CD14-positive monocyte (primary cell): ENCODE measurements around the gene CDCA7L. TPM values are rescaled to one million over a fixed set of nuclear protein-coding genes. Genes with fewer than 3 reads are reported as not detected.

Experiments
- DNase-seq, 3 donors: peaks; one replicate each; pipeline ENCODE4 v3.0.0-alpha.2; 2011 to 2022
- H2AFZ ChIP-seq: 2 replicates; pipeline ENCODE4 v1.6.0; 2012; ENCODE audit warnings: mild to moderate bottlenecking, low read depth, low read length, inconsistent platforms; ENCODE audit not compliant: insufficient read depth, poor library complexity, severe bottlenecking
- H3K27ac ChIP-seq, 2 donors: 1 replicate in 1 of 2; 2 replicates in 1 of 2; pipeline ENCODE4 v1.5.1; 2012 to 2013; ENCODE audit warnings: low read length in 2 of 2, control low read depth in 1 of 2, inconsistent platforms in 1 of 2, low read depth in 1 of 2, mild to moderate bottlenecking in 1 of 2
- H3K27me3 ChIP-seq, 2 donors: one replicate each; pipeline versions ENCODE4 v1.6.0 to v1.6.1; 2011 to 2013; ENCODE audit warnings: low read length in 2 of 2; ENCODE audit not compliant: control insufficient read depth in 2 of 2, insufficient read depth in 2 of 2
- H3K36me3 ChIP-seq, 2 donors: replicated peaks in 1 of 2; 1 replicate in 1 of 2; 2 replicates in 1 of 2; pipeline versions ENCODE4 v1.5.1 to v1.6.1; 2012 to 2013; ENCODE audit warnings: low read length in 2 of 2, control low read depth in 1 of 2, inconsistent platforms in 1 of 2, mild to moderate bottlenecking in 1 of 2; ENCODE audit not compliant: insufficient read depth in 2 of 2, control insufficient read depth in 1 of 2
- H3K4me1 ChIP-seq, 2 donors: 1 replicate in 1 of 2; 2 replicates in 1 of 2; pipeline versions ENCODE4 v1.5.1 to v1.6.1; 2012 to 2013; ENCODE audit warnings: low read length in 2 of 2, control low read depth in 1 of 2, inconsistent platforms in 1 of 2, mild to moderate bottlenecking in 1 of 2, moderate library complexity in 1 of 2; ENCODE audit not compliant: insufficient read depth in 2 of 2, control insufficient read depth in 1 of 2
- H3K4me2 ChIP-seq: replicated peaks from 2 replicates; pipeline ENCODE3; 2012; ENCODE audit warnings: low read length, moderate library complexity, mild to moderate bottlenecking; ENCODE audit not compliant: poor library complexity, severe bottlenecking; ENCODE audit errors: extremely low read depth
- H3K4me3 ChIP-seq, 3 experiments: fragments of 200-600 bp in 1 of 3; sonication (generic) in 1 of 3; replicated peaks in 1 of 3; 1 replicate in 2 of 3; 2 replicates in 1 of 3; pipeline ENCODE4 v1.5.1; 2011 to 2013; ENCODE audit warnings: low read length in 3 of 3, mild to moderate bottlenecking in 3 of 3, control low read depth in 2 of 3, low read depth in 2 of 3, inconsistent platforms in 1 of 3, moderate library complexity in 1 of 3
- H3K79me2 ChIP-seq: 2 replicates; pipeline ENCODE4 v1.6.0; 2012; ENCODE audit warnings: mild to moderate bottlenecking, control low read depth, inconsistent platforms, low read length, moderate library complexity; ENCODE audit not compliant: insufficient read depth
- H3K9ac ChIP-seq: 2 replicates; pipeline ENCODE4 v1.6.0; 2017; ENCODE audit warnings: low read length, mild to moderate bottlenecking; ENCODE audit not compliant: insufficient read depth, poor library complexity, severe bottlenecking
- H3K9me3 ChIP-seq, 2 donors: replicated peaks in 1 of 2; 1 replicate in 1 of 2; 2 replicates in 1 of 2; pipeline versions ENCODE4 v1.5.1 to v1.6.1; 2012 to 2013; ENCODE audit warnings: low read length in 2 of 2, control low read depth in 1 of 2; ENCODE audit not compliant: control insufficient read depth in 1 of 2, insufficient read depth in 1 of 2
- H4K20me1 ChIP-seq: 2 replicates; pipeline ENCODE4 v1.6.0; 2012; ENCODE audit warnings: mild to moderate bottlenecking, low read length, control low read depth, moderate library complexity; ENCODE audit not compliant: insufficient read depth
- H3K27ac Mint-ChIP-seq, 7 donors: one replicate each; pipeline ENCODE4 v1.8.0; 2020; ENCODE audit warnings: mild to moderate bottlenecking in 7 of 7, mixed read lengths in 7 of 7, moderate library complexity in 6 of 7, inconsistent platforms in 2 of 7
- H3K27me3 Mint-ChIP-seq, 3 donors: one replicate each; pipeline ENCODE4 v1.8.0; 2021 to 2022; ENCODE audit warnings: low read depth in 3 of 3, mild to moderate bottlenecking in 3 of 3, mixed read lengths in 3 of 3, moderate library complexity in 3 of 3, inconsistent platforms in 1 of 3
- H3K36me3 Mint-ChIP-seq, 2 donors: one replicate each; pipeline ENCODE4 v1.8.0; 2020; ENCODE audit warnings: mixed read lengths in 2 of 2, inconsistent platforms in 1 of 2, mild to moderate bottlenecking in 1 of 2
- H3K4me1 Mint-ChIP-seq: one replicate; pipeline ENCODE4 v1.8.0; 2020; ENCODE audit warnings: mild to moderate bottlenecking, mixed read lengths
- H3K4me3 Mint-ChIP-seq, 2 donors: one replicate each; pipeline ENCODE4 v1.8.0; 2020; ENCODE audit warnings: mild to moderate bottlenecking in 2 of 2, mixed read lengths in 2 of 2, moderate library complexity in 1 of 2
- H3K9me3 Mint-ChIP-seq, 7 donors: one replicate each; pipeline ENCODE4 v1.8.0; 2020 to 2022; ENCODE audit warnings: mixed read lengths in 7 of 7, mild to moderate bottlenecking in 6 of 7, moderate library complexity in 6 of 7, inconsistent platforms in 2 of 7
- CTCF ChIP-seq: fragments of 200-600 bp; IDR thresholded peaks from one replicate; pipeline ENCODE4 v1.8.0; 2022; ENCODE audit warnings: antibody characterized with exemption, mild to moderate bottlenecking
- WGBS: methylation state at CpG from one replicate; pipeline ENCODE4 v1.1.5; 2013; ENCODE audit warnings: missing lambda C conversion rate; ENCODE audit not compliant: insufficient coverage; 5-methylcytosine and 5-hydroxymethylcytosine counted together
- intact Hi-C, 2 donors: fragments of 100-400 bp; cut with micrococcal nuclease; formaldehyde crosslinking; loops; one replicate each; pipeline versions ENCODE4 v1.15.0 to v1.15.1; 2023
- polyA plus RNA-seq, 3 donors: library from polyadenylated mRNA; depleted of rRNA in 1 of 3; unstranded in 2 of 3; stranded (reverse) in 1 of 3; fragments of 300-500 nt in 2 of 3; fragments of >200 nt in 1 of 3; fragmentation: Illumina TruSeq in 2 of 3; gene quantifications; 1 replicate in 2 of 3; 2 replicates in 1 of 3; pipeline ENCODE4 v1.2.3, GENCODE V29; 2012 to 2021

Gene CDCA7L
- polyA plus RNA-seq, 3 donors, result 2.5 to 4.3 (median 3.1) TPM

- H2AFZ ChIP-seq, result no peak overlapping the region
- DNase-seq, result no peak
- H3K79me2 ChIP-seq, result peaks cover 13% of the 10 kb centered on the region
- H3K4me2 ChIP-seq, result no peak overlapping the region
- H3K27me3 ChIP-seq, result no peaks in the 10 kb centered on the region
- peaks cover 32% of the 10 kb centered on the region for H3K4me1 Mint-ChIP-seq
- H3K4me3 ChIP-seq, result no peak overlapping the region
- peaks cover 21 to 32% of the 10 kb centered on the region in 2 donors for H3K4me1 ChIP-seq
- H4K20me1 ChIP-seq, result no peaks in the 10 kb centered on the region
- no peak overlapping the region for H3K27ac ChIP-seq
- no peaks in the 10 kb centered on the region for H3K36me3 ChIP-seq
- no peaks in the 10 kb centered on the region for H3K9me3 ChIP-seq
- no peaks in the 10 kb centered on the region for H3K9me3 Mint-ChIP-seq
- H3K36me3 Mint-ChIP-seq, result no peaks in the 10 kb centered on the region
- H3K4me3 Mint-ChIP-seq, result no peak overlapping the region
- WGBS, result 60% methylated on average over 4 of the region's 8 CpGs
- TF ChIP-seq CTCF, result no peak
- intact Hi-C loops, result no loop called here
- no peak overlapping the region for H3K27ac Mint-ChIP-seq
- no peak overlapping the region for H3K9ac ChIP-seq
- H3K27me3 Mint-ChIP-seq, result peaks cover 2 to 6% (median 5%) of the 10 kb centered on the region in 3 donors
Observed at GRCh38 chr7:21948887-21949540, 3.3 kb upstream of the CDCA7L start.

GRCh38 chr7:21948364-21948763 lies 2.7 kb upstream of the CDCA7L start:
- WGBS, result 29% methylated on average over 1 of the region's 2 CpGs
- H3K4me3 ChIP-seq, result no peak overlapping the region
- H3K9ac ChIP-seq, result no peak overlapping the region
- Mint-ChIP-seq H3K4me3 (no peak overlapping the region), H3K9me3 (no peaks in the 10 kb centered on the region), H3K27ac (no peak overlapping the region), H3K27me3 (peaks cover 2 to 6% (median 5%) of the 10 kb centered on the region in 3 donors), H3K36me3 (no peaks in the 10 kb centered on the region), H3K4me1 (peaks cover 32% of the 10 kb centered on the region)
- H3K4me1 ChIP-seq, result peaks cover 22 to 32% of the 10 kb centered on the region in 2 donors
- no peaks in the 10 kb centered on the region for H3K27me3 ChIP-seq
- no peaks in the 10 kb centered on the region for H3K36me3 ChIP-seq
- H3K4me2 ChIP-seq, result no peak overlapping the region
- intact Hi-C loops, result no loop called here
- no peak overlapping the region for H2AFZ ChIP-seq
- no peaks in the 10 kb centered on the region for H3K9me3 ChIP-seq
- H3K27ac ChIP-seq, result no peak overlapping the region
- TF ChIP-seq CTCF, result no peak
- no peaks in the 10 kb centered on the region for H4K20me1 ChIP-seq
- DNase-seq, result no peak
- H3K79me2 ChIP-seq, result peaks cover 19% of the 10 kb centered on the region
